Measurements from ENCODE around the gene GALR2. TPM values are rescaled to one million over a fixed set of nuclear protein-coding genes. Genes with fewer than 3 reads are reported as not detected.
A peak's percentile ranks its signal among the peaks of the same experiment; 100 is the strongest.

GALR2 gene
- total RNA-seq, 4 donors from 2014 or later, result not detected

DNA sequence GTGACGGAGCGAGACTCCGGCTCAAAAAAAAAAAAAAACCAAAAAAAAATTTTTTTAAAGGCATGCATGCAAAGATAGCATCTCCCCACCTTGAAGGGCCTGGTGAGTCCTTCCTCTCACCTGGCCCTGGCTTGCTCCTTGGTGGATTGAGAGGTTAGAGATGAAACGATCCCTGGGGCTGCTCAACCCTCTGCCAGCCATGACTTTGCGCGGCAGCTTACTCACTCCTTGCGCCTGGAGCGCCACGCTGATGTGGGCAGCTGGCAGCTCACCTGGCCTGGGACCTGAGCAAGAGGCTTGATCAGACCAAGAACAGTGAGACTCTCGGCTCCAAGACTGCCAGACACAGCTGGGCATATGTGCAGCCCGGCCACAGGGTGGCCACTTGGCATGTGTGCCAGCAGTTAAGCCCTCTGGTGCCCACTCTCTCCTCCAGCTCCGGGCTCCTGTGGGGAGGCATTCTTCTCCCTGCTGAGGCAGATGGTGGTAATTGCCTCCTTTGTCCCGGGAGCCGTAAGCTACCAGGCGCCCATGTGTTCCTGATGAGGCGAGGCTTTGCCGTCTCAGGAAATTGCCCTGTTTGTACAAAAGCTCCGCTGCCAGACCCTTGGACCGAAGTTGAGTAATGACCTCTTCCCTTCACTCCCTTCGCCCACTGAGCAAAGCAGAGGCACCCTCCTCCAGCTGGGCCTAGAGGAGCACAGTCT, 42.4 kb upstream of the GALR2 start:
- Histone ChIP-seq H3K9me3 (no peaks in the 10 kb centered on the region), H3K27me3 (no peaks in the 10 kb centered on the region), H3K36me3 (no peaks in the 10 kb centered on the region), H3K4me1 (peaks cover 0 to 14% (median 11%) of the 10 kb centered on the region in 3 donors), H3K4me3 (no peak overlapping the region), H3K27ac (no peak overlapping the region)
- TF ChIP-seq, protein P1, sequence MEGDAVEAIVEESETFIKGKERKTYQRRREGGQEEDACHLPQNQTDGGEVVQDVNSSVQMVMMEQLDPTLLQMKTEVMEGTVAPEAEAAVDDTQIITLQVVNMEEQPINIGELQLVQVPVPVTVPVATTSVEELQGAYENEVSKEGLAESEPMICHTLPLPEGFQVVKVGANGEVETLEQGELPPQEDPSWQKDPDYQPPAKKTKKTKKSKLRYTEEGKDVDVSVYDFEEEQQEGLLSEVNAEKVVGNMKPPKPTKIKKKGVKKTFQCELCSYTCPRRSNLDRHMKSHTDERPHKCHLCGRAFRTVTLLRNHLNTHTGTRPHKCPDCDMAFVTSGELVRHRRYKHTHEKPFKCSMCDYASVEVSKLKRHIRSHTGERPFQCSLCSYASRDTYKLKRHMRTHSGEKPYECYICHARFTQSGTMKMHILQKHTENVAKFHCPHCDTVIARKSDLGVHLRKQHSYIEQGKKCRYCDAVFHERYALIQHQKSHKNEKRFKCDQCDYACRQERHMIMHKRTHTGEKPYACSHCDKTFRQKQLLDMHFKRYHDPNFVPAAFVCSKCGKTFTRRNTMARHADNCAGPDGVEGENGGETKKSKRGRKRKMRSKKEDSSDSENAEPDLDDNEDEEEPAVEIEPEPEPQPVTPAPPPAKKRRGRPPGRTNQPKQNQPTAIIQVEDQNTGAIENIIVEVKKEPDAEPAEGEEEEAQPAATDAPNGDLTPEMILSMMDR (IDR thresholded peaks at IDR 0.05), result no peak
- no peak for TF ChIP-seq POLR2AphosphoS5 (IDR thresholded peaks at IDR 0.05)
- no peak for TF ChIP-seq POLR2A (IDR thresholded peaks at IDR 0.05)
- no peak for TF ChIP-seq EP300 (IDR thresholded peaks at IDR 0.05)
- ATAC-seq, result no peak
- WGBS, 2 donors (ENCODE audit: low coverage in 1 of 2), result 74 to 86% methylated on average over 4 to 7 of the region's 20 CpGs

DNA sequence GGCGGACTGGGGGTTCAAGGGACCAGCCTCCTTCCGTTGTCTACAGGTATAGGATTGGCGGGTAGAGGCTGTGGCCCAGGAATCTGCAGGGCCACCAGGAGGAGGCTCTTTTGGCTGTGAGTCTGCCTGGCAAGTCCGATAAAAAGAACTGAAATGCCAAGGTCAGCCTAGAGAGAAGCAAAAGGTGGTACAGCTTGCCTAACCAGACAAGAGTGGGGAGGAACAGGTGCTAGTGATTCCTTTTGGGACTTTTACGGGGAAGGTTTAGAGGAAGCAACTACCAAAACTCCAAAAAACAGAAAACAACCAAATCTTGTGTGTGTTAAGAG, 41.8 kb upstream of the GALR2 start:
- H3K27me3 ChIP-seq, result no peaks in the 10 kb centered on the region
- WGBS, 2 donors (ENCODE audit: low coverage in 1 of 2), result 100% methylated on average over 3 of the region's 5 CpGs; no CpG with 5 or more reads in 1 of the 2 donors
- ATAC-seq, result no peak
- TF ChIP-seq EP300 (IDR thresholded peaks at IDR 0.05) (no peak), POLR2A (IDR thresholded peaks at IDR 0.05) (no peak), POLR2AphosphoS5 (IDR thresholded peaks at IDR 0.05) (no peak)
- TF ChIP-seq, protein P1 (IDR thresholded peaks at IDR 0.05), result no peak
- peaks cover 0 to 19% (median 11%) of the 10 kb centered on the region in 3 donors for H3K4me1 ChIP-seq
- H3K4me3 ChIP-seq, result no peak overlapping the region
- H3K9me3 ChIP-seq, result no peaks in the 10 kb centered on the region
- no peak overlapping the region for H3K27ac ChIP-seq
- H3K36me3 ChIP-seq, result peaks cover 0 to 1% of the 10 kb centered on the region in 2 donors

DNA sequence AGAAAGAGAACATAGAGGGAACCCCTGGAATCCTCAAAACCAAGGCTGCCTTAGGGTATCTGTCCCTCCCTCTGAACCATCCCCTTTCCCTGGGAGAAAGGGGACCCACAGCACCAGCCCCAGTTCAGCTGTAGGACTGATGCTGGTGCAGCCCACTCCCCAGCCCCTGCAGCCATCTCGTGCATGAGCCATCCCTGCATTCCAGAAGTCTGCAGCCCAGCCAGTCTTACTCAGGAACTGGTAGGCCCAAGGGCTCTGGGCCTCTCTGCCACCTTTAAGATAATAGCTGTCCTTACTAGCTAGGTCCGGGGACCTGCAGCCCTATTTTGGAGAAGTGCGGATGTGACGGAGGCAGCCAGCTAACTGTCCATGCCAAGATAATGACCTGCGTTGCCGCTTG, 41.4 kb upstream of the GALR2 start:
- H3K27me3 ChIP-seq, result no peaks in the 10 kb centered on the region

DNA sequence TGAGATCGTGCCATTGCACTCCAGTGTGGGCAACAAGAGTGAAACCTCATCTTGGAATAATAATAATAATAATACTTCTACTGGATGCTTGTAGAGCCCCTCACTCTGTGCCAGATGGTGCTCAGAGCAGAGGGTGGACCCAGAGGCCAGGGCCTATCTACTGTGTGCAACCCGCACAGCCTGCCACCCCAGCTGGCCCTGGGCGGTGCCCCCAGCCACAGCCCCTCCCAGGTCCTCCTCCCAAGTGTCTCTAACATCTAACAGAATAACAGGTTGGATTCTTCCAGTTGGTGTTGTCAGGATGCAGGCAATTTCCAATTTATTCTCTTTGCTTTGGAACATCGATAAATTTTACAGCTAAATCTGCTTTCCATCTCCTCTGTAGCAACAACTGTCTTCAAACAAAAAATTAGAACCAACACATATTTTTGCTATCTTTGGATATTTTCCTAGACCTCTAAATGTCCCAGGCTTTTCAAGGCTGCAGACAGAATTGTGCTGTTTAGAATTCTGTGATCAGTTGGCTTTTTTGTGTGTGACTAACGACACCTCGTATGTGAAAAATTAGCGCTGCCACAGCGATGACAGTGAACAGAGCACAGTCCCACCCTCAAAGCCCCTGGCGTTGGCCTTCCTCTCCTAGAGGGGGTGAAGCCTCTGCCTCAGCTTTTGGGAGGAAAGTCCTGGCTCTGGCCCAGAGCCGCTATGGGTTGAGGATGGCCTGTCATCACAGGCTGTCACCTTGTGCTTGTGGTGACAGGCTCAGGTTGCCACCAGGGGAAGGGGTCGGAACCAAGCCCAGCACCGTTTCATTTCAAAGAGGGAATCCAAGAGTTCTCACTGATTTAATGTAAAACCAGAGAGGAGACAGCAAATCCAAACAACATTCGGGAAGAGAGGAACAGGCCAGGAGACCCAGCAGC, 39.9 kb upstream of the GALR2 start:
- peaks cover 0 to 19% (median 11%) of the 10 kb centered on the region in 3 donors for H3K4me1 ChIP-seq
- H3K27me3 ChIP-seq, result no peaks in the 10 kb centered on the region
- TF ChIP-seq POLR2AphosphoS5 (IDR thresholded peaks at IDR 0.05) (no peak), EP300 (IDR thresholded peaks at IDR 0.05) (no peak), POLR2A (IDR thresholded peaks at IDR 0.05) (no peak)
- TF ChIP-seq, protein P1 (IDR thresholded peaks at IDR 0.05), result no peak
- WGBS, 2 donors (ENCODE audit: low coverage in 1 of 2), result 30 to 43% methylated on average over 5 to 7 of the region's 13 CpGs
- ATAC-seq, result no peak
- peaks cover 0 to 21% of the 10 kb centered on the region in 2 donors for H3K36me3 ChIP-seq
- H3K4me3 ChIP-seq, result no peak overlapping the region
- peak overlapping the region in 1 of 4 donors; percentile 35 for H3K27ac ChIP-seq
- H3K9me3 ChIP-seq, result no peaks in the 10 kb centered on the region

More for the DNA sequence above, 41.4 kb upstream of the GALR2 start:
- Histone ChIP-seq H3K9me3 (no peaks in the 10 kb centered on the region), H3K36me3 (peaks cover 0 to 5% of the 10 kb centered on the region in 2 donors), H3K4me1 (peaks cover 0 to 19% (median 11%) of the 10 kb centered on the region in 3 donors), H3K4me3 (no peak overlapping the region), H3K27ac (no peak overlapping the region)
- ATAC-seq, result no peak
- no CpG with 5 or more reads among the region's 6 CpGs for WGBS, 2 donors (ENCODE audit: low coverage in 1 of 2)
- no peak for TF ChIP-seq POLR2A (IDR thresholded peaks at IDR 0.05)
- TF ChIP-seq, protein P1 (IDR thresholded peaks at IDR 0.05), result no peak
- no peak for TF ChIP-seq EP300 (IDR thresholded peaks at IDR 0.05)
- no peak for TF ChIP-seq POLR2AphosphoS5 (IDR thresholded peaks at IDR 0.05)
